NCI-H2081 treated with DMSO at 0.1 percent for 48 hours (cell line): ENCODE data around the gene SCN1A.

Experiments
- DNase-seq: peaks from one replicate; lab custom pipeline; 2025; lab: John Stamatoyannopoulos, UW

Gene SCN1A

DNA sequence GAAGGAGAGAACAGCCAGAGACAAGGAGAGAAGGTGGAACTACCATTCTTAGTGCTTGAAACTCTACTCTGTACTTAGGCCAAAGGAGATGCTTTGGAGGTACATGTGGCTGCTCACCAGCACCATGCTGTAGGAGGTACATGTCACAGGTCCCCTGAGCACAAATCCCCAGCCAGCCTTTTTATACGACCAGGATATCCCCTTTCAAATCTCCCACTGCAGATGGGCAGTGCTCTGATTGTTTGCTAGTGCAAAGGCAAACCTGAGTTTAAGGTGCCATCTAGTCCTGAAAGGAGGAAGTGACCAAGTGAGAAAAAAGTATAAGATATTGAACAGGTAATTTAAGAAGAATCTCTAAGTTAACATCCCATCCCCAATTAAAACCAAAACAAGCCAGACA is 157.2 kb downstream of the SCN1A start:
- no peak for DNase-seq

DNA sequence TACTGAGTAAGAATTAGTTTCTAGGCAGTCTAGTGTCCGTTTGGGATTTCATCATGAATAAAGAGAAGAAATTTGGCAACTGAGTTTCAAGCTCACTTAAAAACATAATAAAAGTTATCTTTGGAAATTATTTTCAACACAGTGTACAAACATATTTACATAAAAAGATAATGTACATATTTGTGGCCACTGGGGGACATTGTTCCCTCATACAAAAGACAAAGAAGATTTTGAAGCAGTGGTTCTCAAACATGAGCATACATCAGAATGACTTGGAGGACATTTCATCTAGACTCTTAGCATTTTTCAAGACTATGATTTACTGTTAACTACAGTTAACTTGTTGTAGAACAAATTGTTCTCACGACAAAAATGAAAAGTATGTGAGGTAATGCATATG is 158.6 kb downstream of the SCN1A start:
- DNase-seq = no peak

DNA sequence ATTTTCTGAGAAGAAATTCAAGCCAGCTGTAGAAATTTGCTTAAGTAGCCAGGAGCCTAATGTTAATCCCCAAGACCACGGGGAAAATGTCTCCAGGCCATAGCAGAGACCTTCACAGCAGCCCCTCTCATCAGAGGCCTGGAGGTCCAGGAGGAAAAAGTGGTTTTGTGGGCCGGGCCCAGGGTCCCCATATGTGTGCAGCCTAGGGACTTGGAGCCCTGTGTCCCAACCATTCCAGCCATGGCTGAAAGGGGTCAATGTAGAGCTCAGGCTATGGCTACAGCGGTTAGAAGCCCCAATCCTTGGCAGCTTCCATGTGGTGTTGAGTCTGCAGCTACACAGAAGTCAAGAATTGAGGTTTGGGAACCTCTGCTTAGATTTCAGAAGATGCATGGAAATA is 160.1 kb downstream of the SCN1A start:
- DNase-seq = no peak

DNA sequence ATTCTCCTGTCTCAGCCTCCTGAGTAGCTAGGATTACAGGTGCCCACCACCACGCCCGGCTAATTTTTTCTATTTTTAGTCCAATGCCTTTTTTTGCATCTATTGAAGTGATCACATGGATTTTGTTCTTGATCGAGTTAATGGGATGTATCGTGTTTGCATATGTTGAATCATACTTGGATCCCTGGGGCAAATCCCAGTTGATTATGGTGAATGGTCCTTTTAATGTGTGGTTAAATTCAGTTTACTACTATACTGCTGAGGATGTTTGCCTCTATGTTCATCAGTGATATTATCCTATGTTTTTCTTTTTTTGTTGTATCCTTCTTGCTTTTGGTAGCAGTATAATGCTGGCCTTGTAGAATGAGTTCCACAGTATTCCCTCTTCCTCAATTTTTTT is 166.0 kb downstream of the SCN1A start:
- no peak for DNase-seq

DNA sequence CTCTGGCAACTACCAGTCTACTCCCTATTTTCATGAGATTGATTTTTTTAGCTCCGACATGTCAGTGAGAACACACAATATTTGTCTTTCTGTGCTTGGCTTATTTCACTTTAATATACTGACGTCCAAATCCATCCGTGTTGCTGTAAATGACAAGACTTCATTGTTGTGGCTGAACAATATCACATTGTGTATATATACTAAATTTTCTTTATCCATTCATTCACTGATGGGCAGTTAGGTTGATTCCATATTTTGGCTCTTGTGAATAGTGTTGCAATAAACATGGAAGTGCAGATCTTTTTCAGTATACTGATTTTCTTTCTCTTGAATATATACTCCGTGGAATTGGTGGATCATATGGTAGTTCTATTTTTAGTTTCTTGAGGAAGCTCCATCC is 168.4 kb downstream of the SCN1A start:
- DNase-seq = no peak

DNA sequence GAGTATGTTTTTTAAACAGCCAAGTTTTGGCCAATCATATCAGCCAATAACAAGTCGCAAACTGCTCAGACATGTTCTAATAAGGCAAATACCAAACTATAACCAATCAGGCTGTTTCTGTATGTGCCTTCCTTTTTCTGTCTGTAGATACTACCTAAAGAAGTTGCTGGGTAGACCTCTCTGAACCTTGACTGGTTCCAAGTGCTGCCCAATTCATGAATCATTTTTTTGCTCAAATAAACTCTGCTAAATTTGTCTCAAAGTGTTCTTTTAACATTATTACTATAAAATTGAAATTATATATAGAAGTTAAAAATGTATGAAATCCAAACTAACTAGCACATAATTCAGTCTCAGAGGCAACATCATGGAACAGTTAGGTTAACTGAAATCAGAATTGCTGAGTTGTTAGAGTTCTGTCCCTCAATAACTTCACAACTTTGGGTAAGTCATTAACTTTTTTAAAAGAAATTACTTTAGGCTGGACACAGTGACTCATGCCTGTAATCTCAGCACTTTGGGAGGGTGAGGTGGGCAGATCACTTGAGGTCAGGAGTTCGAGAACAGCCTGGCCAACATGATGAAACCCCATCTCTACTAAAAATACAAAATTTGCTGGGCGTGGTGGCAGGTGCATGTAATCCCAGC is 169.4 kb downstream of the SCN1A start:
- no peak for DNase-seq

DNA sequence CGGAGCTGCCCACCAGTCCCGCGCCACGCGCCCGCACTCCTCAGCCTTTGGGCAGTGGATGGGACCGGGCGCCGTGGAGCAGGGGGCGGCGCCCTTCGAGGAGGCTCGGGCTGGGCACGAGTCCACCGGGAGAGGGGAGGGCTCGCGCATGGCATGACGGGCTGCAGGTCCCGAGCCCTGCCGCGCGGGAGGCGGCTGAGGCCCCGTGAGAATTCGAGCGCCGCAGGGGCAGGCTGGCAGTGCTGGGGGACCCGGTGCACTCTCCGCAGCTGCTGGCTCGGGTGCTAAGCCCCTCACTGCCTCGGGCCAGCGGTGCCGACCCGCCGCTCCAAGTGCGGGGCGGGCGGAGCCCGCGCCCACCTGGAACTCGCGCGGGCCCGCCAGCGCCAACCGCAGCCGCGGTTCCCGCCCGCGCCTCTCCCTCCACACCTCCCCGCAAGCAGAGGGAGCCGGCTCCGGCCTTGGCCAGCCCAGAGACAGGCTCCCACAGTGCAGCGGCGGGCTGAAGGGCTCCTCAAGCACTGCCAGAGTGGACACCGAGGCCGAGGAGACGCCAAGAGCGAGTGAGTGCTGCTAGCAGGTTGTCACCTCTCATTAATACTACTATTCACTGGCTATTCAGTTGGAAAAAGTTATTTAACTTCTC is 170.7 kb downstream of the SCN1A start:
- DNase-seq = no peak

DNA sequence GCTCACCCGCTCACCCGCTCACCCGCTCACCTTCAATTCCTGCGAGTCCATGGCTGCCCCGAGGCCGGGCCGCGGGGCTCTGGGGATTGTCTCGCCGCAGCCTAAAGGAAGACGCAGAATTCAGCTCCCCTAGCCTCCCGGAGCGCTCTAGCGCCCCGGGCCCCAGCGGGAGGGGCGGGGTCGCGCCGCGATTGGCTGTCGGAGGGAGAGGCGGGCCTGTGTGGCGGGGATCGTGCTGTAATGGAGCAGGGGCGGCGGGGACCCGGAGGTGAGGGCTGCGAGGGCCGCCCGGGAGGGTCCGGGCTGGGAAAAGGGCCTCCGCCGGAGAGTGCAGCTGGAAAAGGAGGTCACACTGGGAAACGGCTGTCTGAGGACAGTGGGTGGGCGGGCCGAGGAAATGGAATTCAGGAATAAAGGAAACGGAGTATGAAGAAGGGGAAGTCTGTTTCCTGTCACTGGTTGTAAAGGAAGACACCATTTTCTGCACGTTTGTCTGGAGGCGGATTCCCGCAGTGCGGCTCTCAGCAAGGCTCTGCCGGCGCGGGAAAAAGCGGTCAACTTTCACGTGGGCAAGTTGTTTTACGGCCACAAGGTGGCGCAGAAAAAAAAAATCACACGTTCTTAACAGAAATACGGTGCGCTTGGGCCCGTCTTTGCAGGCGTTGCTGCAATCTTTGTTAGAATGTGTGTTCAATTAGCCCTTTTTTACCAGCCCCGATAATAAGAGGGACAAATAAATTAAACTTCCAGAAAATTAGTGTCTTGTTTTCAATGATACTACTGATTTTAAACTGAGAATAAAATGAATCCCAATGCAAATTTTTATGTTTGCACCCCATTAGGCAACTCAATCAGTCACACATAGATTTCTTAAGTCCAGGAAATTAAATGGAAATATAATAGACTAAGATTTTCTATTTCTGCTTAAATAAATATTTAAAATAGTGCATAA is 173.9 kb downstream of the SCN1A start, which contains the start of gene TTC21B:
Gene TTC21B (minus strand): TSS at position 122 of the 952 bp plus-strand sequence. CDS start 71 bp downstream, at position 51.
- peak; percentile 77 for DNase-seq

DNA sequence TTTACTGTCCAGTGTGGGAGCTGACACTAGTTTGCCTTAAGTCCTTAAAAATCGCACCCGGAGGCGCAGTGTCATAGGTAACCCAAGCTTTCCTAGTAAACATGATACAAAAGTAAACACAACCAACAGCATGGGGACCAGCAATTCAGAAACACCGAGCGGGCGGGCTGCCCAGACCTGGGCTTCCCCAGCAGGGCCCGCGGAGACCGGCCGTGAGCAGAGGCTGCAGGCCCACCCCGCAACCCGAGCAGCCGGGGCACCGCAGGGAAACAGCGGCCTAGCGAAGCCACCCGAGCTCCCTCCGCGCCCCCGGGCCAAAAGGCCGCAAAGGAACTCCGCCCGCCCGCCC is 174.5 kb downstream of the SCN1A start:
- peak; percentile 52 for DNase-seq

DNA sequence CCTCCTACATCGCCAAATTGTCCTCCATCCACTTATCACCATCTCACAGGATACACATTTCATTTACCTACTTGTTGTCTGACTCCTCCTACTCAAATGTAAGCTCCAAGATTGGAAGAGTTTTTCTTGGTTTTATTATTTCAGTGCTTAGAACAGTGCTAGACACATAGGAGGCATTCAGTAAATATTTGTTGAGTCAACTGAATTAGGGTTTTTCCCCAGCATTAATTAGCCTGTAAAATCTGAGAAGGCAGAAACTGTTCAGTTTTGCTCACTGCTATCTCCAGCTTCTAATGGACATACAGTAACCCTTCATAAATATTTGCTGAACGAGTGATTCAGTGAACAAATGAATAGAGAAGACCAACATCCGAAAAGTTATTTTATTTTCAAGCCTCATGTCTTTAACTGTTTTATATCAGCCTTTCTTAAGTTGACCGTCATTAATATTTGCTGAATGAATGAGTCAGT is 175.0 kb downstream of the SCN1A start:
- no peak for DNase-seq

DNA sequence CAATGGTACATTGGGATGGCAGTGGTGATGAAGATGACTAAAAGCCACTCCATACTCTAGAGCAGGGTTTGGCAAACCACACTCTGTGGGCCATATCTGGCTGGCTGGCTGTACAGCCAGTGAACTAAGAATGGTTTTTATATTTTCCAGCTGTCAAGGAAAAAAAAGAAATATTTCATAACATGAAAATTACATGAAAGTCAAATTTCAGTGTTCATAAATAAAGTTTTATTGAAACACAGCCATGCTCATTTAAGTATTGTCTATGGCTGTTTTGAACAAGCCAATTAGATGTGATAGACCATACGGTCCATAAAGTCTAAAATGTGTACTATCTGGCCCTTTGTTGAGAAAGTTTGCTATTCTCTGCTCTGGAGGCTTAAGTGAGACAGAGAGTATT is 175.7 kb downstream of the SCN1A start:
- DNase-seq = no peak

DNA sequence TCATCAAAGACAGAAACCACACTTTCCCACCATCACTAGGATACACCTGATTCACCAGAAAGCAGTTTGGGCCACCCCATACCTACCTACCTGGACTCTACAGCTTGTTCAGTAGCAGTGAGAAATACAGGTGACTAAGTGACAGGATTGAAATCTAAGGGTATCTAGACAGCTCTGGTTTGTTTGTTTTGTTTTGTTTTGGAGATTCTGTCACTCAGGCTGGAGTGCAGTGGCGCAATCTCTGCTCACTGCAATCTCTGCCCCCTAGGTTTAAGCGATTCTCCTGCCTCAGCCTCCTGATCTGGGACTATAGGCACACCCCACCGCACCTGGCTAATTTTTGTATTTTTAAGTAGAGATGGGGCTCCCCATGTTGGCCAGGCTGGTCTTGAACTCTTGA is 177.4 kb downstream of the SCN1A start:
- no peak for DNase-seq

DNA sequence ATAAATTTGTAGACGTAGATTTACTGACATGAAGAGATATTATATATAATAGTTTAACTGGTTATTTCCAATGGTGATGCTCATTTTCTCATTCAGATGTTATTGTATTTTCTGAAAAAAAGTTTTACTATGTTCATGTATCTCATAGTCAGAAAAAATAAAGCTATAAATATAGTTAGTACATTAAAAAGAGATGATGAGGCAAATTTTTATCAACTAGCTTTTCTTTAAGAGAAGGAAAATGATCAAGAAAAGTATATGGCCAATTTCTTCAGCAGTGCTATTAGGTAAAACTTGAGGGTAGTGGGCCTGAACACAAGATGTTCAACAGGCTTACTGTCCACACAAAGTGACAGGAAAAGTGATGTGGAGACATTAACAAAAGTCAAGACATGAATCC is 186.0 kb downstream of the SCN1A start:
- no peak for DNase-seq

DNA sequence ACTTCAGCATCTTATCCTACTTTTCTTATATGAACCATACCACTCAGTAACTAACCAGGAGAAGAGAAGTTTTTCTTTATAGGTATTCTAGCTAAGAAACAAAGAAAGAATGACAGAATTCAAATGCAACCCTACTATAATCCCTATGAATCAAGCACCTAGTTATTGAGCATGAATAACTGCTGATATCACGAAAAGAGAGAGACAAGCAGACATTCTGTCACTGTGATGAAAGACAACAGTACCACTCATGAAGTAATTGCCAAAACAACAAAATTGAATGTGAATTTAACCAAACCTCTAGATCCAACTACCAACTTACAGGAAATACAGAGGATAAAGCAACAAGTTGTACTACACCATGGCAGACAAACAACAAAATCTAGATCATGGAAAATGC is 189.6 kb downstream of the SCN1A start:
- no peak for DNase-seq
